Measurements from ENCODE around the gene SAMD1. TPM values are rescaled to one million over a fixed set of nuclear protein-coding genes. Genes with fewer than 3 reads are reported as not detected.

The SAMD1 gene
- total and polyA plus RNA-seq, 2 of the 13 experiments (the other 11 are each of a cell fraction or from before 2014, with no cell fraction given), result 17.5 to 45.0 TPM

DNA sequence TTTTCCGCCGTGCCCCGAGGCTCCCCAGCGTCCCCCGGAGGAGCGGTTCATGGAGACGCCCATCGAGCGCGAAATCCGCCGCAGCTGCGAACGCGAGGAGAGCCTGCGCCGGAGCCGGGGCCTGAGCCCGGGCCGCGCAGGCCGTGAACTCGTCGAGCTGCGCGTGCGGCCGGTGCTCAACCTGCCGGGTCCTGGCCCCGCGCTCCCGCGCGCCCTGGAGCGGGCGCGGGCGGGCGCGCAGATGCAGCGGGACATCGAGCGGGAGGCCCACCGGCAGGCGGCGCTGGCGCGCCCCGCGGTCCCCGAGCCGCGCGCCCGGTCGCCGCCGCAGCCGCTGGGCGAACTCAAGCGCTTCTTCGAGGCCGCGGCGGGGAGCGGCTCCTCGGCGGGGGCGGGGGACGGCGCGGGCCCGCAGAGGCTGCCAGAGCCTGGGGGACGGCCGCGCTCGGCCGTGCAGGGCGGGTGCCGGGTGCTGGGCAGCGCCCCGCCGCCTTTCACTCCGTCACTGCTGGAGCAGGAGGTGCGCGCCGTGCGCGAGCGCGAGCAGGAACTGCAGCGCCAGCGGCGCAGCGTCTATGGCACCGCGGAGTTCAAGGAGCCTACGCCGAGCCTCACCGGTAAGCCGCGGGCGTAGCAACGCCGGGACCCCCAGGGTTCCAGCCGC is 17.2 kb downstream of the SAMD1 start:
- peak; percentile 46 for ATAC-seq
- peak overlapping the region; percentile 98 for H3K4me2 ChIP-seq (ENCODE audit: low read depth, low read length)
- H3K4me1 ChIP-seq (ENCODE audit: insufficient read depth, low read length), result peaks cover 8% of the 10 kb centered on the region
- no peaks in the 10 kb centered on the region for H3K36me3 ChIP-seq (replicated peaks in 1 of 2; ENCODE audit: control insufficient read depth in 1 of 2, insufficient read depth in 2 of 2, low read length in 2 of 2)
- peaks cover 3% of the 10 kb centered on the region for H3K79me2 ChIP-seq (ENCODE audit: insufficient read depth, low read length)
- POLR2A ChIA-PET, result interaction anchor here (1.1 to 5.2 kb wide), 9 partner anchors 8 to 200 kb away, joined by 3 to 62 read pairs (median 6); partner anchors contain the start of genes ASF1B, DCAF15, IL27RA and PALM3
- CTCF ChIA-PET (ENCODE audit: low intra/inter-chr PET ratio, low total read pairs), result interaction anchor here (0.6 to 4.7 kb wide), 6 partner anchors 12 to 192 kb away, joined by 3 to 79 read pairs (median 4); partner anchors contain the start of gene SAMD1
- H3K9me3 ChIP-seq (ENCODE audit: low read length), result no peaks in the 10 kb centered on the region
- in situ Hi-C loops (cut with HindIII; ENCODE audit: extremely low pct_ligation_motif_present, low pct_unique_long_range_greater_than_20kb) (loop anchor here (5.0 to 25.0 kb wide), 2 partner anchors 191 to 311 kb away; partner anchors contain the start of genes C19orf53 and MRI1), intact Hi-C loops (cut with micrococcal nuclease; ENCODE audit: unreplicated experiment) (loop anchor here (5.0 kb wide), 1 partner anchor 66 kb away; the partner anchor contains the start of gene RFX1)
- DNase-seq (ENCODE audit: low spot score), result no peak
- H3K27ac ChIP-seq (ENCODE audit: extremely low read length, insufficient read depth, low read length), result peak overlapping the region; percentile 91
- H4K20me1 ChIP-seq (ENCODE audit: insufficient read depth, low read length), result no peaks in the 10 kb centered on the region
- 0% methylated on average over 23 of the region's 106 CpGs for WGBS (ENCODE audit: low lambda C conversion rate)
- H3K27me3 ChIP-seq (ENCODE audit: control insufficient read depth in 1 of 2, insufficient read depth in 2 of 2, low read length in 2 of 2), result no peaks in the 10 kb centered on the region; a peak in 2 of 5 replicates
- no peak overlapping the region for H2AFZ ChIP-seq (ENCODE audit: low read length)
- H3K9ac ChIP-seq (ENCODE audit: insufficient read depth, low read depth, low read length), result peak overlapping the region; percentile 79
- H3K4me3 ChIP-seq (replicated peaks in 1 of 3; ENCODE audit: insufficient read depth in 1 of 3, low read depth in 2 of 3, low read length in 3 of 3), result peak overlapping the region; percentile 76 to 94 (median 80)
- no TSS peak for BruUV-seq (replicated peaks)
- no peak for FAIRE-seq
- 0 out of 2 replicates have a peak, but pooled peaks have one; percentile 6 for TF ChIP-seq DR1 (CRISPR knock-in tag; IDR thresholded peaks at IDR 0.05)
- 0 out of 2 replicates have a peak, but pooled peaks have one; percentile 12 for TF ChIP-seq ZNF441 (CRISPR knock-in tag; IDR thresholded peaks at IDR 0.05; ENCODE audit: borderline replicate concordance)
- TF ChIP-seq NR2C2 (CRISPR knock-in tag; IDR thresholded peaks at IDR 0.05; ENCODE audit: borderline replicate concordance), result no peak; the same call in 1 of the 2 replicates
- TF ChIP-seq SAFB2 (CRISPR knock-in tag; IDR thresholded peaks at IDR 0.05; ENCODE audit: borderline replicate concordance, low read depth), result peak; percentile 59; the same call in 1 of the 2 replicates
- peak; percentile 25; the same call in 1 of the 2 replicates for TF ChIP-seq ZNF709 (CRISPR knock-in tag; IDR thresholded peaks at IDR 0.05)
- TF ChIP-seq, protein P1, sequence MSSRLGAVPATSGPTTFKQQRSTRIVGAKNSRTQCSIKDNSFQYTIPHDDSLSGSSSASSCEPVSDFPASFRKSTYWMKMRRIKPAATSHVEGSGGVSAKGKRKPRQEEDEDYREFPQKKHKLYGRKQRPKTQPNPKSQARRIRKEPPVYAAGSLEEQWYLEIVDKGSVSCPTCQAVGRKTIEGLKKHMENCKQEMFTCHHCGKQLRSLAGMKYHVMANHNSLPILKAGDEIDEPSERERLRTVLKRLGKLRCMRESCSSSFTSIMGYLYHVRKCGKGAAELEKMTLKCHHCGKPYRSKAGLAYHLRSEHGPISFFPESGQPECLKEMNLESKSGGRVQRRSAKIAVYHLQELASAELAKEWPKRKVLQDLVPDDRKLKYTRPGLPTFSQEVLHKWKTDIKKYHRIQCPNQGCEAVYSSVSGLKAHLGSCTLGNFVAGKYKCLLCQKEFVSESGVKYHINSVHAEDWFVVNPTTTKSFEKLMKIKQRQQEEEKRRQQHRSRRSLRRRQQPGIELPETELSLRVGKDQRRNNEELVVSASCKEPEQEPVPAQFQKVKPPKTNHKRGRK (CRISPR knock-in tag; IDR thresholded peaks at IDR 0.05), result no peak
- peak; percentile 59; the same call in 1 of the 2 replicates for TF ChIP-seq ZFP82 (CRISPR knock-in tag; IDR thresholded peaks at IDR 0.05; ENCODE audit: borderline replicate concordance)
- TF ChIP-seq ZSCAN31 (CRISPR knock-in tag; IDR thresholded peaks at IDR 0.05; ENCODE audit: low read depth), result 0 out of 2 replicates have a peak, but pooled peaks have one; percentile 19
- TF ChIP-seq, protein P2, sequence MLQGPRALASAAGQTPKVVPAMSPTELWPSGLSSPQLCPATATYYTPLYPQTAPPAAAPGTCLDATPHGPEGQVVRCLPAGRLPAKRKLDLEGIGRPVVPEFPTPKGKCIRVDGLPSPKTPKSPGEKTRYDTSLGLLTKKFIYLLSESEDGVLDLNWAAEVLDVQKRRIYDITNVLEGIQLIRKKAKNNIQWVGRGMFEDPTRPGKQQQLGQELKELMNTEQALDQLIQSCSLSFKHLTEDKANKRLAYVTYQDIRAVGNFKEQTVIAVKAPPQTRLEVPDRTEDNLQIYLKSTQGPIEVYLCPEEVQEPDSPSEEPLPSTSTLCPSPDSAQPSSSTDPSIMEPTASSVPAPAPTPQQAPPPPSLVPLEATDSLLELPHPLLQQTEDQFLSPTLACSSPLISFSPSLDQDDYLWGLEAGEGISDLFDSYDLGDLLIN (CRISPR knock-in tag; IDR thresholded peaks at IDR 0.05; ENCODE audit: borderline replicate concordance), result no peak
- TF ChIP-seq, protein P3, sequence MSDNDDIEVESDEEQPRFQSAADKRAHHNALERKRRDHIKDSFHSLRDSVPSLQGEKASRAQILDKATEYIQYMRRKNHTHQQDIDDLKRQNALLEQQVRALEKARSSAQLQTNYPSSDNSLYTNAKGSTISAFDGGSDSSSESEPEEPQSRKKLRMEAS (IDR thresholded peaks at IDR 0.05), result peak; percentile 78
- TF ChIP-seq, protein P4, sequence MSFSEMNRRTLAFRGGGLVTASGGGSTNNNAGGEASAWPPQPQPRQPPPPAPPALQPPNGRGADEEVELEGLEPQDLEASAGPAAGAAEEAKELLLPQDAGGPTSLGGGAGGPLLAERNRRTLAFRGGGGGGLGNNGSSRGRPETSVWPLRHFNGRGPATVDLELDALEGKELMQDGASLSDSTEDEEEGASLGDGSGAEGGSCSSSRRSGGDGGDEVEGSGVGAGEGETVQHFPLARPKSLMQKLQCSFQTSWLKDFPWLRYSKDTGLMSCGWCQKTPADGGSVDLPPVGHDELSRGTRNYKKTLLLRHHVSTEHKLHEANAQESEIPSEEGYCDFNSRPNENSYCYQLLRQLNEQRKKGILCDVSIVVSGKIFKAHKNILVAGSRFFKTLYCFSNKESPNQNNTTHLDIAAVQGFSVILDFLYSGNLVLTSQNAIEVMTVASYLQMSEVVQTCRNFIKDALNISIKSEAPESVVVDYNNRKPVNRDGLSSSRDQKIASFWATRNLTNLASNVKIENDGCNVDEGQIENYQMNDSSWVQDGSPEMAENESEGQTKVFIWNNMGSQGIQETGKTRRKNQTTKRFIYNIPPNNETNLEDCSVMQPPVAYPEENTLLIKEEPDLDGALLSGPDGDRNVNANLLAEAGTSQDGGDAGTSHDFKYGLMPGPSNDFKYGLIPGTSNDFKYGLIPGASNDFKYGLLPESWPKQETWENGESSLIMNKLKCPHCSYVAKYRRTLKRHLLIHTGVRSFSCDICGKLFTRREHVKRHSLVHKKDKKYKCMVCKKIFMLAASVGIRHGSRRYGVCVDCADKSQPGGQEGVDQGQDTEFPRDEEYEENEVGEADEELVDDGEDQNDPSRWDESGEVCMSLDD (CRISPR knock-in tag; IDR thresholded peaks at IDR 0.05; ENCODE audit: borderline replicate concordance), result 0 out of 2 replicates have a peak, but pooled peaks have one; percentile 14
- 0 out of 2 replicates have a peak, but pooled peaks have one; percentile 42 for TF ChIP-seq IRX3 (CRISPR knock-in tag; IDR thresholded peaks at IDR 0.05; ENCODE audit: borderline replicate concordance, low read depth)
- TF ChIP-seq ZFY (CRISPR knock-in tag; IDR thresholded peaks at IDR 0.05), result peak; percentile 67
- TF ChIP-seq ZNF230 (CRISPR knock-in tag; IDR thresholded peaks at IDR 0.05), result no peak
- peak; percentile 15; the same call in 1 of the 2 replicates for TF ChIP-seq HOXA3 (CRISPR knock-in tag; IDR thresholded peaks at IDR 0.05)
- peak; percentile 71; the same call in 1 of the 2 replicates for TF ChIP-seq CCDC6 (CRISPR knock-in tag; IDR thresholded peaks at IDR 0.05)
